ENCODE results near the gene ST6GALNAC3.

ST6GALNAC3 gene

DNA sequence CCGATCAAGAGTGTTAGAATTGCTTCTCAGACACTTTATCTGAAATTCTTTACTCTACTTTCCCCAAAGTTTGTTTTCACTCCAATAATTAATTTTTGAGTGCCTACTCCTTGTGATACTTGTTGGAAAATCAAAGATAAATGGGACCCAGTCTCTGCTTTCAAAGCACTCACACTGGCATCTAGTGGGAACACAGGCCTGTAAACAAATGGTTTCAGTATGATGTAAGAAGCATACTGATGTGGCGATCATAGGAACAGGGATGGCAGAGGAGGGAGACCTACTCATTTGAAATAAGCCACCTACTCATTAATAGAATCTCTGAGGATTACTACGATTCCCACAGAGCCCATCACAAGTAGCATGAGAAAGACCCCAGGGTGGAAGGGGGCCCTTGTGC is 519.1 kb downstream of the ST6GALNAC3 start:
- H3K79me2 ChIP-seq (ENCODE audit: low read length) = no peaks in the 10 kb centered on the region
- TF ChIP-seq, protein P1, sequence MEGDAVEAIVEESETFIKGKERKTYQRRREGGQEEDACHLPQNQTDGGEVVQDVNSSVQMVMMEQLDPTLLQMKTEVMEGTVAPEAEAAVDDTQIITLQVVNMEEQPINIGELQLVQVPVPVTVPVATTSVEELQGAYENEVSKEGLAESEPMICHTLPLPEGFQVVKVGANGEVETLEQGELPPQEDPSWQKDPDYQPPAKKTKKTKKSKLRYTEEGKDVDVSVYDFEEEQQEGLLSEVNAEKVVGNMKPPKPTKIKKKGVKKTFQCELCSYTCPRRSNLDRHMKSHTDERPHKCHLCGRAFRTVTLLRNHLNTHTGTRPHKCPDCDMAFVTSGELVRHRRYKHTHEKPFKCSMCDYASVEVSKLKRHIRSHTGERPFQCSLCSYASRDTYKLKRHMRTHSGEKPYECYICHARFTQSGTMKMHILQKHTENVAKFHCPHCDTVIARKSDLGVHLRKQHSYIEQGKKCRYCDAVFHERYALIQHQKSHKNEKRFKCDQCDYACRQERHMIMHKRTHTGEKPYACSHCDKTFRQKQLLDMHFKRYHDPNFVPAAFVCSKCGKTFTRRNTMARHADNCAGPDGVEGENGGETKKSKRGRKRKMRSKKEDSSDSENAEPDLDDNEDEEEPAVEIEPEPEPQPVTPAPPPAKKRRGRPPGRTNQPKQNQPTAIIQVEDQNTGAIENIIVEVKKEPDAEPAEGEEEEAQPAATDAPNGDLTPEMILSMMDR (IDR thresholded peaks at IDR 0.05; ENCODE audit: low read depth, low read length) = no peak
- TF ChIP-seq EZH2phosphoT487 (IDR thresholded peaks at IDR 0.05; ENCODE audit: low read depth) = no peak
- no peaks in the 10 kb centered on the region for H4K20me1 ChIP-seq (ENCODE audit: insufficient read depth, low read length)
- no peak overlapping the region for H2AFZ ChIP-seq (ENCODE audit: low read depth, low read length)
- no peak overlapping the region for H3K4me3 ChIP-seq (ENCODE audit: low read length)
- H3K27ac ChIP-seq (ENCODE audit: low read length) = no peak overlapping the region
- no peak overlapping the region for H3K4me2 ChIP-seq (ENCODE audit: low read length)
- no peaks in the 10 kb centered on the region for H3K4me1 ChIP-seq (ENCODE audit: low read length)
- no peaks in the 10 kb centered on the region for H3K27me3 ChIP-seq (ENCODE audit: low read depth, low read length)
- no peaks in the 10 kb centered on the region for H3K9me3 ChIP-seq (ENCODE audit: insufficient read depth, low read length)
- H3K36me3 ChIP-seq (replicated peaks; ENCODE audit: low read depth, low read length) = no peaks in the 10 kb centered on the region
- H3K9ac ChIP-seq (ENCODE audit: low read length) = no peak overlapping the region

DNA sequence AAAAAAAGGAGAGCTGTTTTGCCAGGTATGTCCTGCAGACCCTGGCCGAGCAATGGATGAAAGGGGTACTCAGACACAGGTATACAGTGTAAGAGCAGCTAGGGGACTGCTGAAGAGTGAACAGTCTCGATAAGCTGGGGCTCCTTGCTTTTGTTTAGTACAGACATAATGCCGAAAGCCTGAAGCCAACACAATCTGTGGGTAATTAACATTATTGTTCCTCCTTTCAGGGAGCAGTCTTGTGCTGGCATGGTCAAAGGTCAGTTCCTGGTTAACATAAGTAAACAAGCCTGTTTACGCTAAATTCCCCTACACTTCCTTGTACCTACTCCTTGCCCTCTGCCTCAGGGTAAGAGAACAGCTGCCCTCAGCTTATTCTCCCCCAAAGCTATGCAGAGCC is 520.5 kb downstream of the ST6GALNAC3 start:
- no peak for TF ChIP-seq EZH2phosphoT487 (IDR thresholded peaks at IDR 0.05; ENCODE audit: low read depth)
- TF ChIP-seq, protein P1 (IDR thresholded peaks at IDR 0.05; ENCODE audit: low read depth, low read length) = no peak
- no peaks in the 10 kb centered on the region for H3K36me3 ChIP-seq (replicated peaks; ENCODE audit: low read depth, low read length)
- H3K27me3 ChIP-seq (ENCODE audit: low read depth, low read length) = no peaks in the 10 kb centered on the region
- no peak overlapping the region for H3K4me2 ChIP-seq (ENCODE audit: low read length)
- H3K79me2 ChIP-seq (ENCODE audit: low read length) = no peaks in the 10 kb centered on the region
- H2AFZ ChIP-seq (ENCODE audit: low read depth, low read length) = no peak overlapping the region
- H3K9ac ChIP-seq (ENCODE audit: low read length) = no peak overlapping the region
- no peak overlapping the region for H3K27ac ChIP-seq (ENCODE audit: low read length)
- H4K20me1 ChIP-seq (ENCODE audit: insufficient read depth, low read length) = no peaks in the 10 kb centered on the region
- no peaks in the 10 kb centered on the region for H3K9me3 ChIP-seq (ENCODE audit: insufficient read depth, low read length)
- no peak overlapping the region for H3K4me3 ChIP-seq (ENCODE audit: low read length)
- H3K4me1 ChIP-seq (ENCODE audit: low read length) = no peaks in the 10 kb centered on the region

DNA sequence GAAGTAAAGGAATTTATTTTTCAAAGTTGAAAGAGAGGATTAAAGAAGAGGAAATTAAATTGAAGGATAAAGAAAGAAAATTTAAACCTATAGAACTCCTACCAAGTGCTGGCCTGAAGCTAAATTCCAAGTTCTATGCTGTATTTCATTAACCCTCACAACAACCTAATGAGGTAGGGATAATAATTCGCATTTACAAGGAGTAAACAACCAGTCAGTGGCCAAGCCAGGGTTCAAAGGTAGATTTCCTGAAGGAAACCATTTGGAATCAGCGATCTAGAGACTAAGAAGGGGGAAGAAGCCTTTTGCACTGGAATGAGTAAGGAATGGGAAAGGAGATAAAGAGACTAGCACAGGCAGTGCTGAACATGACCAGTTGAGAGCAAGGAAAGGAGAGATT is 526.9 kb downstream of the ST6GALNAC3 start:
- Histone ChIP-seq H3K4me3 (ENCODE audit: low read length) (no peak overlapping the region), H3K4me1 (ENCODE audit: low read length) (no peaks in the 10 kb centered on the region), H3K4me2 (ENCODE audit: low read length) (no peak overlapping the region), H3K36me3 (replicated peaks; ENCODE audit: low read depth, low read length) (no peaks in the 10 kb centered on the region), H2AFZ (ENCODE audit: low read depth, low read length) (no peak overlapping the region), H3K79me2 (ENCODE audit: low read length) (no peaks in the 10 kb centered on the region), H3K9ac (ENCODE audit: low read length) (no peak overlapping the region), H3K27ac (ENCODE audit: low read length) (no peak overlapping the region), H3K9me3 (ENCODE audit: insufficient read depth, low read length) (no peaks in the 10 kb centered on the region), H3K27me3 (ENCODE audit: low read depth, low read length) (no peaks in the 10 kb centered on the region), H4K20me1 (ENCODE audit: insufficient read depth, low read length) (no peaks in the 10 kb centered on the region)
- TF ChIP-seq EZH2phosphoT487 (IDR thresholded peaks at IDR 0.05; ENCODE audit: low read depth) = no peak
- TF ChIP-seq, protein P1 (IDR thresholded peaks at IDR 0.05; ENCODE audit: low read depth, low read length) = no peak

DNA sequence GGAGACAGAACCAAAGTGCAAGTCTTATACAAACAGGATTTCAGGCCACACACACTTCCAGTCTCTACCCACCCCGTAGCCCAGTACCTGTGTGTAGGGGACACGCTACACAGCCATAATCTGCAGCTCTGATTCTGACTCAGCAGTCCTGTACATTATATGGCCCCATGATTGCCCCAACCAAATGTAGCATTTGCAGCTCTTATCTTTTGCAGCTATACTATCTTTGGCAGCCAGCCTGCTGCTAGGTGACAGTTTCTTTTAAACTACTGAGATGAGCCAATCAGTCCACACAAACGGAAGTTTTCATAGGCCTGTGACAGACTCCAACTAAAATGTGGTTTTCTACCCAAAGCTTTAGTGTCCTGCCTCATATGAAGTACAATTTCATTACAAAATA is 533.2 kb downstream of the ST6GALNAC3 start:
- H2AFZ ChIP-seq (ENCODE audit: low read depth, low read length) = no peak overlapping the region
- H3K27me3 ChIP-seq (ENCODE audit: low read depth, low read length) = no peaks in the 10 kb centered on the region
- H3K9ac ChIP-seq (ENCODE audit: low read length) = no peak overlapping the region
- no peaks in the 10 kb centered on the region for H3K4me1 ChIP-seq (ENCODE audit: low read length)
- TF ChIP-seq, protein P1 (IDR thresholded peaks at IDR 0.05; ENCODE audit: low read depth, low read length) = no peak
- TF ChIP-seq EZH2phosphoT487 (IDR thresholded peaks at IDR 0.05; ENCODE audit: low read depth) = no peak
- H3K4me2 ChIP-seq (ENCODE audit: low read length) = no peak overlapping the region
- no peak overlapping the region for H3K4me3 ChIP-seq (ENCODE audit: low read length)
- H3K27ac ChIP-seq (ENCODE audit: low read length) = no peak overlapping the region
- H3K36me3 ChIP-seq (replicated peaks; ENCODE audit: low read depth, low read length) = no peaks in the 10 kb centered on the region
- no peaks in the 10 kb centered on the region for H3K79me2 ChIP-seq (ENCODE audit: low read length)
- H3K9me3 ChIP-seq (ENCODE audit: insufficient read depth, low read length) = no peaks in the 10 kb centered on the region
- H4K20me1 ChIP-seq (ENCODE audit: insufficient read depth, low read length) = no peaks in the 10 kb centered on the region
